H9 (cell line): ENCODE measurements around the gene GMPR2. TPM values are rescaled to one million over a fixed set of nuclear protein-coding genes. Genes with fewer than 3 reads are reported as not detected.

ENCODE experiments used
- DNase-seq: peaks from one replicate; pipeline ENCODE4 v3.0.0-alpha.2; 2017
- H2AFZ ChIP-seq: one replicate; pipeline ENCODE4 v1.6.1; 2013; ENCODE audit warnings: mild to moderate bottlenecking, low read length, control low read depth, moderate library complexity
- H2AK5ac ChIP-seq: 2 replicates; pipeline ENCODE4 v1.6.1; 2013; ENCODE audit warnings: low read length, control low read depth, mixed read lengths; ENCODE audit not compliant: insufficient read length
- H2BK120ac ChIP-seq: one replicate; pipeline ENCODE4 v1.6.1; 2013; ENCODE audit warnings: low read depth, mild to moderate bottlenecking, low read length, control low read depth, inconsistent platforms; ENCODE audit not compliant: poor library complexity, severe bottlenecking
- H2BK12ac ChIP-seq: 2 replicates; pipeline ENCODE4 v1.6.1; 2013; ENCODE audit warnings: low read length, control low read depth, mixed read lengths, low read depth; ENCODE audit not compliant: insufficient read length
- H2BK15ac ChIP-seq: 2 replicates; pipeline ENCODE4 v1.6.1; 2013; ENCODE audit warnings: low read depth, low read length, control low read depth
- H2BK20ac ChIP-seq: one replicate; pipeline ENCODE4 v1.6.1; 2013; ENCODE audit warnings: low read depth, mild to moderate bottlenecking, low read length, control low read depth, inconsistent platforms; ENCODE audit not compliant: poor library complexity, severe bottlenecking
- H2BK5ac ChIP-seq: 2 replicates; pipeline ENCODE4 v1.6.1; 2013; ENCODE audit warnings: low read length, control low read depth, mixed read lengths; ENCODE audit not compliant: insufficient read length
- H3K14ac ChIP-seq: 2 replicates; pipeline ENCODE4 v1.6.1; 2013; ENCODE audit warnings: low read length, control low read depth; ENCODE audit not compliant: insufficient read depth
- H3K18ac ChIP-seq: 2 replicates; pipeline ENCODE4 v1.6.1; 2013; ENCODE audit warnings: low read depth, mild to moderate bottlenecking, mixed read lengths, low read length, control low read depth; ENCODE audit not compliant: insufficient read length
- H3K23ac ChIP-seq: 2 replicates; pipeline ENCODE4 v1.6.1; 2013; ENCODE audit warnings: low read length, control low read depth, mixed read lengths, low read depth; ENCODE audit not compliant: insufficient read length
- H3K23me2 ChIP-seq: 2 replicates; pipeline ENCODE4 v1.6.1; 2013; ENCODE audit warnings: low read depth, mild to moderate bottlenecking, mixed read lengths, low read length, control low read depth; ENCODE audit not compliant: insufficient read length, poor library complexity, severe bottlenecking
- H3K27ac ChIP-seq: 2 replicates; pipeline ENCODE4 v1.5.1; 2013; ENCODE audit warnings: low read length, control low read depth, mixed read lengths, low read depth; ENCODE audit not compliant: insufficient read length
- H3K27me3 ChIP-seq: 2 replicates; pipeline ENCODE4 v1.6.1; 2013; ENCODE audit warnings: low read length, control low read depth, inconsistent platforms; ENCODE audit not compliant: insufficient read depth
- H3K4ac ChIP-seq: 2 replicates; pipeline ENCODE4 v1.6.1; 2013; ENCODE audit warnings: low read depth, mild to moderate bottlenecking, control low read depth, inconsistent platforms, low read length, moderate library complexity
- H3K4me1 ChIP-seq: 2 replicates; pipeline ENCODE4 v1.6.1; 2013; ENCODE audit warnings: low read length, control low read depth, inconsistent platforms; ENCODE audit not compliant: insufficient read depth
- H3K4me2 ChIP-seq: 2 replicates; pipeline ENCODE4 v1.6.1; 2013; ENCODE audit warnings: low read length, control low read depth, mixed read lengths; ENCODE audit not compliant: insufficient read length, insufficient read depth
- H3K56ac ChIP-seq: 2 replicates; pipeline ENCODE4 v1.6.1; 2013; ENCODE audit warnings: low read depth, mild to moderate bottlenecking, mixed read lengths, low read length, control low read depth; ENCODE audit not compliant: insufficient read length
- H3K79me1 ChIP-seq: 2 replicates; pipeline ENCODE4 v1.6.1; 2013; ENCODE audit warnings: low read depth, mild to moderate bottlenecking, moderate library complexity, low read length, control low read depth, inconsistent platforms; ENCODE audit not compliant: insufficient read depth, poor library complexity, severe bottlenecking
- H3K79me2 ChIP-seq: 2 replicates; pipeline ENCODE4 v1.6.1; 2013; ENCODE audit warnings: low read length, control low read depth, inconsistent platforms; ENCODE audit not compliant: insufficient read depth
- H3K9ac ChIP-seq: 2 replicates; pipeline ENCODE4 v1.6.1; 2013; ENCODE audit warnings: low read length, control low read depth, mixed read lengths; ENCODE audit not compliant: insufficient read length; ENCODE audit errors: extremely low read depth
- H3K9me3 ChIP-seq: one replicate; pipeline ENCODE4 v1.6.1; 2013; ENCODE audit warnings: low read depth, low read length, inconsistent platforms; ENCODE audit not compliant: control insufficient read depth
- H3T11ph ChIP-seq: one replicate; pipeline ENCODE4 v1.6.1; 2013; ENCODE audit warnings: mild to moderate bottlenecking, low read length, control low read depth, inconsistent platforms
- H4K20me1 ChIP-seq: one replicate; pipeline ENCODE4 v1.6.1; 2013; ENCODE audit not compliant: control insufficient read depth, insufficient read length, insufficient read depth
- H4K5ac ChIP-seq: 2 replicates; pipeline ENCODE4 v1.6.1; 2013; ENCODE audit warnings: low read depth, mild to moderate bottlenecking, mixed read lengths, low read length, control low read depth; ENCODE audit not compliant: insufficient read length
- H4K8ac ChIP-seq: replicated peaks from 2 replicates; pipeline ENCODE4 v1.6.1; 2013; ENCODE audit warnings: low read length, control low read depth, mixed read lengths, low read depth; ENCODE audit not compliant: insufficient read length
- H4K91ac ChIP-seq: 2 replicates; pipeline ENCODE4 v1.6.1; 2013; ENCODE audit warnings: low read depth, mild to moderate bottlenecking, moderate library complexity, mixed read lengths, low read length, control low read depth; ENCODE audit not compliant: insufficient read length
- H3K27ac Mint-ChIP-seq, 3 experiments: 2 replicates in 2 of 3; 3 replicates in 1 of 3; pipeline ENCODE4 v1.8.0; 2020 to 2021; ENCODE audit warnings: mixed read lengths in 3 of 3, mild to moderate bottlenecking in 1 of 3, moderate library complexity in 1 of 3
- H3K27me3 Mint-ChIP-seq: 2 replicates; pipeline ENCODE4 v1.8.0; 2021; ENCODE audit warnings: low read depth, mild to moderate bottlenecking, moderate library complexity, mixed read lengths
- H3K36me3 Mint-ChIP-seq, 3 experiments: 2 replicates in 2 of 3; 3 replicates in 1 of 3; pipeline ENCODE4 v1.8.0; 2020 to 2021; ENCODE audit warnings: low read depth in 3 of 3, mixed read lengths in 3 of 3; ENCODE audit not compliant: insufficient read depth in 1 of 3
- H3K4me1 Mint-ChIP-seq, 2 experiments: 2 replicates each; pipeline ENCODE4 v1.8.0; 2020; ENCODE audit warnings: mixed read lengths in 2 of 2
- H3K4me3 Mint-ChIP-seq, 2 experiments: 2 replicates in 1 of 2; 3 replicates in 1 of 2; pipeline ENCODE4 v1.8.0; 2020 to 2021; ENCODE audit warnings: mild to moderate bottlenecking in 2 of 2, mixed read lengths in 2 of 2, moderate library complexity in 1 of 2
- H3K9me3 Mint-ChIP-seq, 2 experiments: 2 replicates in 1 of 2; 3 replicates in 1 of 2; pipeline ENCODE4 v1.8.0; 2020; ENCODE audit warnings: mild to moderate bottlenecking in 2 of 2, mixed read lengths in 2 of 2, moderate library complexity in 1 of 2
- CTCF ChIP-seq: fragments of 200-600 bp; sonication (generic); conservative IDR thresholded peaks from 3 replicates; pipeline ENCODE4 v1.8.0; 2021; ENCODE audit warnings: antibody characterized with exemption, mild to moderate bottlenecking
- WGBS: extraction: QIAGEN DNeasy Blood & Tissue Kit; methylation state at CpG from one replicate; pipeline ENCODE4 v1.1.7; 2013; ENCODE audit warnings: missing lambda C conversion rate, low lambda C conversion rate, mixed read lengths; ENCODE audit not compliant: insufficient read length; ENCODE audit errors: extremely low coverage; 5-methylcytosine and 5-hydroxymethylcytosine counted together
- total RNA-seq: library from RNA; stranded (reverse); gene quantifications from 2 replicates; pipeline ENCODE4 v1.2.1, GENCODE V29; 2021

The GMPR2 gene
- total RNA-seq, 1 experiment from 2014 or later: 84.7 TPM

- Histone ChIP-seq H2BK15ac (no peak overlapping the region), H2BK120ac (no peak overlapping the region), H2AK5ac (no peak overlapping the region), H3K27ac (no peak overlapping the region), H3K9me3 (no peaks in the 10 kb centered on the region), H2BK20ac (no peak overlapping the region), H3K23ac (no peak overlapping the region), H3K4me2 (peak overlapping the region; percentile 69), H3K9ac (no peak overlapping the region), H2BK5ac (no peak overlapping the region), H4K5ac (no peak overlapping the region), H3K23me2 (peaks cover 8% of the 10 kb centered on the region), H2BK12ac (no peak overlapping the region), H3K27me3 (no peaks in the 10 kb centered on the region), H2AFZ (no peak overlapping the region), H3K14ac (no peak overlapping the region), H4K20me1 (no peaks in the 10 kb centered on the region), H3K56ac (no peak overlapping the region), H3K79me1 (no peaks in the 10 kb centered on the region), H4K91ac (no peak overlapping the region), H4K8ac (no peak overlapping the region), H3T11ph (no peak overlapping the region), H3K4ac (no peak overlapping the region), H3K4me1 (no peaks in the 10 kb centered on the region), H3K18ac (no peak overlapping the region), H3K79me2 (no peaks in the 10 kb centered on the region)
- Mint-ChIP-seq H3K9me3 (no peaks in the 10 kb centered on the region), H3K4me3 (peak overlapping the region; percentile 83 to 86), H3K27ac (no peak overlapping the region), H3K36me3 (peaks cover 3 to 10% (median 6%) of the 10 kb centered on the region in 3 experiments; a peak in 5 of 7 replicates), H3K4me1 (peaks cover 12 to 14% of the 10 kb centered on the region in 2 experiments), H3K27me3 (no peaks in the 10 kb centered on the region)
- DNase-seq: no peak
- TF ChIP-seq CTCF: no peak
- no CpG with 5 or more reads among the region's 3 CpGs for WGBS
These were observed 39.1 kb downstream of the GMPR2 start for GRCh38 chr14:24271834-24272263.
